ENCODE data around the gene PAM16.

PAM16 gene

GRCh38 chr16:4360538-4361021 lies 9.5 kb upstream of the PAM16 start:
- H3K36me3 ChIP-seq (ENCODE audit: control insufficient read depth, insufficient read depth, low read length) = no peaks in the 10 kb centered on the region
- no peaks in the 10 kb centered on the region for H3K9me3 ChIP-seq (ENCODE audit: control insufficient read depth, insufficient read depth, low read length)
- no peak for DNase-seq (ENCODE audit: low read depth, low spot score)
- H3K4me1 ChIP-seq (ENCODE audit: control insufficient read depth, insufficient read depth, low read length) = no peaks in the 10 kb centered on the region
- no CpG with 5 or more reads among the region's 11 CpGs for WGBS (ENCODE audit: insufficient coverage, insufficient read length)
- H3K4me3 ChIP-seq (ENCODE audit: low read length) = no peak overlapping the region
- H3K27me3 ChIP-seq (ENCODE audit: control insufficient read depth, insufficient read depth, low read length) = no peaks in the 10 kb centered on the region
- no peak overlapping the region for H3K27ac ChIP-seq (ENCODE audit: low read length)

- Histone ChIP-seq H3K9me3 (ENCODE audit: control insufficient read depth, insufficient read depth, low read length) (no peaks in the 10 kb centered on the region), H3K27me3 (ENCODE audit: control insufficient read depth, insufficient read depth, low read length) (no peaks in the 10 kb centered on the region), H3K36me3 (ENCODE audit: control insufficient read depth, insufficient read depth, low read length) (no peaks in the 10 kb centered on the region), H3K4me3 (ENCODE audit: low read length) (no peak overlapping the region), H3K4me1 (ENCODE audit: control insufficient read depth, insufficient read depth, low read length) (no peaks in the 10 kb centered on the region), H3K27ac (ENCODE audit: low read length) (no peak overlapping the region)
- DNase-seq (ENCODE audit: low read depth, low spot score) = no peak
- WGBS (ENCODE audit: insufficient coverage, insufficient read length) = 100% methylated on average over 2 of the region's 3 CpGs
Measured at GRCh38 chr16:4359914-4360313, 8.8 kb upstream of the PAM16 start.

GRCh38 chr16:4358831-4359561 lies 7.9 kb upstream of the PAM16 start:
- no CpG with 5 or more reads among the region's 19 CpGs for WGBS (ENCODE audit: insufficient coverage, insufficient read length)
- no peaks in the 10 kb centered on the region for H3K4me1 ChIP-seq (ENCODE audit: control insufficient read depth, insufficient read depth, low read length)
- H3K27me3 ChIP-seq (ENCODE audit: control insufficient read depth, insufficient read depth, low read length) = no peaks in the 10 kb centered on the region
- no peaks in the 10 kb centered on the region for H3K36me3 ChIP-seq (ENCODE audit: control insufficient read depth, insufficient read depth, low read length)
- H3K9me3 ChIP-seq (ENCODE audit: control insufficient read depth, insufficient read depth, low read length) = no peaks in the 10 kb centered on the region
- no peak overlapping the region for H3K27ac ChIP-seq (ENCODE audit: low read length)
- DNase-seq (ENCODE audit: low read depth, low spot score) = no peak
- H3K4me3 ChIP-seq (ENCODE audit: low read length) = no peak overlapping the region

GRCh38 chr16:4358236-4358635 lies 7.1 kb upstream of the PAM16 start:
- no peak for DNase-seq (ENCODE audit: low read depth, low spot score)
- Histone ChIP-seq H3K36me3 (ENCODE audit: control insufficient read depth, insufficient read depth, low read length) (no peaks in the 10 kb centered on the region), H3K27me3 (ENCODE audit: control insufficient read depth, insufficient read depth, low read length) (no peaks in the 10 kb centered on the region), H3K4me1 (ENCODE audit: control insufficient read depth, insufficient read depth, low read length) (no peaks in the 10 kb centered on the region), H3K9me3 (ENCODE audit: control insufficient read depth, insufficient read depth, low read length) (no peaks in the 10 kb centered on the region), H3K27ac (ENCODE audit: low read length) (no peak overlapping the region), H3K4me3 (ENCODE audit: low read length) (no peak overlapping the region)
- no CpG with 5 or more reads among the region's 19 CpGs for WGBS (ENCODE audit: insufficient coverage, insufficient read length)

- no CpG with 5 or more reads among the region's 7 CpGs for WGBS (ENCODE audit: insufficient coverage, insufficient read length)
- Histone ChIP-seq H3K27me3 (ENCODE audit: control insufficient read depth, insufficient read depth, low read length) (no peaks in the 10 kb centered on the region), H3K4me1 (ENCODE audit: control insufficient read depth, insufficient read depth, low read length) (no peaks in the 10 kb centered on the region), H3K4me3 (ENCODE audit: low read length) (no peak overlapping the region), H3K27ac (ENCODE audit: low read length) (no peak overlapping the region), H3K36me3 (ENCODE audit: control insufficient read depth, insufficient read depth, low read length) (no peaks in the 10 kb centered on the region), H3K9me3 (ENCODE audit: control insufficient read depth, insufficient read depth, low read length) (no peaks in the 10 kb centered on the region)
- no peak for DNase-seq (ENCODE audit: low read depth, low spot score)
Measured at GRCh38 chr16:4356820-4357219, 5.7 kb upstream of the PAM16 start.

- Histone ChIP-seq H3K36me3 (ENCODE audit: control insufficient read depth, insufficient read depth, low read length) (no peaks in the 10 kb centered on the region), H3K27me3 (ENCODE audit: control insufficient read depth, insufficient read depth, low read length) (no peaks in the 10 kb centered on the region)
- no CpG with 5 or more reads among the region's 20 CpGs for WGBS (ENCODE audit: insufficient coverage, insufficient read length)
Measured at GRCh38 chr16:4354512-4355409, 3.6 kb upstream of the PAM16 start.

GRCh38 chr16:4353675-4354074 lies 2.6 kb upstream of the PAM16 start:
- no CpG with 5 or more reads among the region's 4 CpGs for WGBS (ENCODE audit: insufficient coverage, insufficient read length)
- DNase-seq (ENCODE audit: low read depth, low spot score) = no peak
- Histone ChIP-seq H3K27me3 (ENCODE audit: control insufficient read depth, insufficient read depth, low read length) (no peaks in the 10 kb centered on the region), H3K36me3 (ENCODE audit: control insufficient read depth, insufficient read depth, low read length) (no peaks in the 10 kb centered on the region), H3K4me1 (ENCODE audit: control insufficient read depth, insufficient read depth, low read length) (no peaks in the 10 kb centered on the region), H3K9me3 (ENCODE audit: control insufficient read depth, insufficient read depth, low read length) (no peaks in the 10 kb centered on the region), H3K4me3 (ENCODE audit: low read length) (no peak overlapping the region), H3K27ac (ENCODE audit: low read length) (no peak overlapping the region)

More at GRCh38 chr16:4354512-4355409, 3.6 kb upstream of the PAM16 start:
- Histone ChIP-seq H3K9me3 (ENCODE audit: control insufficient read depth, insufficient read depth, low read length) (no peaks in the 10 kb centered on the region), H3K4me1 (ENCODE audit: control insufficient read depth, insufficient read depth, low read length) (no peaks in the 10 kb centered on the region), H3K4me3 (ENCODE audit: low read length) (no peak overlapping the region), H3K27ac (ENCODE audit: low read length) (no peak overlapping the region)
- DNase-seq (ENCODE audit: low read depth, low spot score) = no peak

GRCh38 chr16:4352843-4353242 lies 1.7 kb upstream of the PAM16 start:
- Histone ChIP-seq H3K36me3 (ENCODE audit: control insufficient read depth, insufficient read depth, low read length) (peaks cover 5% of the 10 kb centered on the region), H3K27ac (ENCODE audit: low read length) (no peak overlapping the region), H3K27me3 (ENCODE audit: control insufficient read depth, insufficient read depth, low read length) (no peaks in the 10 kb centered on the region), H3K4me3 (ENCODE audit: low read length) (no peak overlapping the region), H3K9me3 (ENCODE audit: control insufficient read depth, insufficient read depth, low read length) (no peaks in the 10 kb centered on the region), H3K4me1 (ENCODE audit: control insufficient read depth, insufficient read depth, low read length) (no peaks in the 10 kb centered on the region)
- no CpG with 5 or more reads among the region's 5 CpGs for WGBS (ENCODE audit: insufficient coverage, insufficient read length)
- DNase-seq (ENCODE audit: low read depth, low spot score) = no peak

GRCh38 chr16:4351880-4352279 lies 759 bp upstream of the PAM16 start:
- no peak for DNase-seq (ENCODE audit: low read depth, low spot score)
- H3K27ac ChIP-seq (ENCODE audit: low read length) = no peak overlapping the region

GRCh38 chr16:4350365-4350786 lies 745 bp downstream of the PAM16 start:
- H3K27ac ChIP-seq (ENCODE audit: low read length) = no peak overlapping the region
- H3K4me1 ChIP-seq (ENCODE audit: control insufficient read depth, insufficient read depth, low read length) = no peaks in the 10 kb centered on the region
- peak overlapping the region; percentile 72 for H3K4me3 ChIP-seq (ENCODE audit: low read length)
- H3K27me3 ChIP-seq (ENCODE audit: control insufficient read depth, insufficient read depth, low read length) = no peaks in the 10 kb centered on the region
- no peak for DNase-seq (ENCODE audit: low read depth, low spot score)
- H3K36me3 ChIP-seq (ENCODE audit: control insufficient read depth, insufficient read depth, low read length) = peaks cover 8% of the 10 kb centered on the region
- no CpG with 5 or more reads among the region's 24 CpGs for WGBS (ENCODE audit: insufficient coverage, insufficient read length)
- H3K9me3 ChIP-seq (ENCODE audit: control insufficient read depth, insufficient read depth, low read length) = no peaks in the 10 kb centered on the region

More at GRCh38 chr16:4351880-4352279, 759 bp upstream of the PAM16 start:
- WGBS (ENCODE audit: insufficient coverage, insufficient read length) = no CpG with 5 or more reads among the region's 7 CpGs
- no peaks in the 10 kb centered on the region for H3K9me3 ChIP-seq (ENCODE audit: control insufficient read depth, insufficient read depth, low read length)
- H3K4me3 ChIP-seq (ENCODE audit: low read length) = no peak overlapping the region
- peaks cover 8% of the 10 kb centered on the region for H3K36me3 ChIP-seq (ENCODE audit: control insufficient read depth, insufficient read depth, low read length)
- H3K4me1 ChIP-seq (ENCODE audit: control insufficient read depth, insufficient read depth, low read length) = no peaks in the 10 kb centered on the region
- no peaks in the 10 kb centered on the region for H3K27me3 ChIP-seq (ENCODE audit: control insufficient read depth, insufficient read depth, low read length)

Data from iPS DF 6.9 (cell line).